Measurements from ENCODE around the gene HADHB. TPM values are rescaled to one million over a fixed set of nuclear protein-coding genes. Genes with fewer than 3 reads are reported as not detected.

Gene HADHB
- polyA plus RNA-seq = 100 to 1,000 TPM in 1 of 3 donors, 10 to 100 TPM in 2; 60.7 to 177 (median 90.5) TPM

- WGBS, 3 donors = 0 to 1% (median 0%) methylated on average over 62 to 63 of the region's 63 CpGs
- H3K27ac ChIP-seq (ENCODE audit: low read depth, low read length) = peak within 1 kb of the TSS; percentile 99
These were observed at the start of gene HADHB, which contains the start of gene HADHA for GRCh38 chr2:26244309-26245230. HADHB (plus strand) TSS chr2:26244939; CDS start chr2:26254255, 9,316 bp downstream. HADHA (minus strand) TSS chr2:26244632; CDS start chr2:26244596, 36 bp downstream.

DNA sequence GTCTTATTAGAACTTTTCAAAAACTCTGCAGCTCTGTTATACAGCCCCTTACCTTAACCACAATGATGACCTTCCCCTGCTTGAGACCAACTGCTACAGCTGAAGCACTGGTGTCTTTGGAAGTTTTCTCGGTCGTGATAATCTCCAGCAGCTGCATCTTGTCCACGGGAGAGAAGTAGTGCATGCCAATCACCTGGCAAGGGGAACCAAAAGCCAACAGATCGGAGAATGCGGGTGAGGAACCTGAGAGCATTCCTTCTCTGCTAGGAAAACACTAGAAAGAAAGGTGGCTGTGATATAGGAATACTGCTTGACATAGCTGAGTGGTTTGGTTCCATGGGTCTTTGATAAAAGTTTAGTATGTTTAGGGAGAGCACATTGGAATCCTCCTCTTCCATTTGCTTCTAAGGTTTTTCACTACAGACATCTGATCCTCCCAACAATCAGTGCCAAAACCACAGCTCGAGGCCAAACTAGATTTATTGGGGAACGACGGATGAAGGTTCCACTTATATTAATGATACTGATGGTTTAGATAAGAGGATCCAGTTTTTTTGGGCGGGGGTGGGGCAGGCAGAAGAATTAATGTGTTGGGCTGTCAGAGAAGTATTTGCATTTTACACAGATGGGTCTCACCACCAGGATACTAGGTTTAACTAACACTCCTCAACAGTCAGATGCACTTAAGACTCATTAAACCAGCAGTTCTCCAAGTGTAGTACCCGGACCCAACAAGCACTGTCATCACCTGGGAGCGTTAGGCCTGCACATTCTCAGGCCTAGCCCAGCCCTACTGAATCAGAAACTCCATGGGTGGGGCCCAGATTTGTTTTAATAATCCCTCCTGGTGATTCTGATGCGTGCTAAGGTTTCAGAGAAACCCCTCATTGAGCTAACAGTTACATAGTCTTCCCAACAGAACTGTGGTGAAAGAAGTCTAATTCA, 49.4 kb upstream of the HADHB start:
- 69 to 81% (median 74%) methylated on average over 12 of the region's 12 CpGs for WGBS, 3 donors

GRCh38 chr2:26196683-26197418, 47.9 kb upstream of the HADHB start:
- H3K27ac ChIP-seq (ENCODE audit: low read depth, low read length) = no peak overlapping the region
- WGBS, 3 donors = 76 to 85% (median 80%) methylated on average over 9 of the region's 9 CpGs

More for the DNA sequence above, 49.4 kb upstream of the HADHB start:
- no peak overlapping the region for H3K27ac ChIP-seq (ENCODE audit: low read depth, low read length)

- 90 to 94% (median 92%) methylated on average over 4 of the region's 4 CpGs for WGBS, 3 donors
- no peak overlapping the region for H3K27ac ChIP-seq (ENCODE audit: low read depth, low read length)
These were observed 47.2 kb upstream of the HADHB start for GRCh38 chr2:26197516-26197915.

- no peak overlapping the region for H3K27ac ChIP-seq (ENCODE audit: low read depth, low read length)
- 54 to 76% (median 69%) methylated on average over 1 of the region's 1 CpG for WGBS, 3 donors
These were observed 41.7 kb upstream of the HADHB start for GRCh38 chr2:26202981-26203490.

GRCh38 chr2:26203906-26204305, 40.8 kb upstream of the HADHB start:
- H3K27ac ChIP-seq (ENCODE audit: low read depth, low read length) = no peak overlapping the region
- 88 to 94% (median 93%) methylated on average over 7 of the region's 7 CpGs for WGBS, 3 donors

DNA sequence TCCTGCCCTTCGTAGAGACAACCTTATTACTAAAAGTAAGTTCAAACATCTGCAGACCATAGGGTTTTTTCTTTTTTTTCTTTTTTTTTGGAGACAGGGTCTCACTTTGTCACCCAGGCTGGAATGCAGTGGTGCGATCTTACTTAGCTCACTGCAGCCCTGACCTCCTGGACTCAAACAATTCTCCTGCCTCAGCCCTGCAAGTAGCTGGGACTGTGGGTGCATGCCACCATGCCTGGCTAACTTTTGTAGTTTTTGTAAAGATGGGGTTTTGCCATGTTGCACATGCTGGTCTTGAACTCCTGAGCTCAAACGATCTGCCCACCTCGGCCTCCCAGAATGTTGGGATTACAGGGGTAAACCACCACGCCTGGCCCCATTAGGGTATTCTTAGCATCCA, 32.7 kb upstream of the HADHB start:
- H3K27ac ChIP-seq (ENCODE audit: low read depth, low read length) = no peak overlapping the region
- 92 to 97% (median 96%) methylated on average over 5 of the region's 5 CpGs for WGBS, 3 donors

DNA sequence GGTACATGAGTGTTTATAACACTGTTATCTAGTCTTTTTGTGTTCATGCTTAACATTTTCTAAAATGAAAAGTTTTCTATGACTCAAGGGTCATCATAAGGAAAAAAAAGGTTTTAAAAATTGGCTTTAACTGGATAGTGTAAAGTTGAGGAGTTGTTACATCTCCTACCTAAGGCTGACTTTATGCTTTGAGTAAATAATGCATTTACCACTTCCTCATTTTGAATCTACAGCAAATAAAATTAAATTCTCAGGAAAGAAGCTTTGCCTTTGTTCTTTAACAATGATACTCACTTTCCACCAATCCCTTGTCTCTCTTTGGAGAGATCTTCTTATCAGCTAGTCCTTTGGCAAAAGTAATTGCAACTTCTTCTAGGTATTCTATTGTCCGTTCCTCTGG, 30.0 kb upstream of the HADHB start:
- 88 to 94% (median 93%) methylated on average over 1 of the region's 1 CpG for WGBS, 3 donors
- no peak overlapping the region for H3K27ac ChIP-seq (ENCODE audit: low read depth, low read length)

- 100% methylated on average over 1 of the region's 1 CpG for WGBS, 3 donors
- no peak overlapping the region for H3K27ac ChIP-seq (ENCODE audit: low read depth, low read length)
These were observed 28.9 kb upstream of the HADHB start for GRCh38 chr2:26215833-26216232.

GRCh38 chr2:26216587-26216986, 28.2 kb upstream of the HADHB start:
- no peak overlapping the region for H3K27ac ChIP-seq (ENCODE audit: low read depth, low read length)
- WGBS, 3 donors = 95 to 98% (median 96%) methylated on average over 4 of the region's 4 CpGs

GRCh38 chr2:26217720-26218119, 27.0 kb upstream of the HADHB start:
- WGBS, 3 donors = 82 to 83% (median 82%) methylated on average over 6 of the region's 6 CpGs
- H3K27ac ChIP-seq (ENCODE audit: low read depth, low read length) = no peak overlapping the region

DNA sequence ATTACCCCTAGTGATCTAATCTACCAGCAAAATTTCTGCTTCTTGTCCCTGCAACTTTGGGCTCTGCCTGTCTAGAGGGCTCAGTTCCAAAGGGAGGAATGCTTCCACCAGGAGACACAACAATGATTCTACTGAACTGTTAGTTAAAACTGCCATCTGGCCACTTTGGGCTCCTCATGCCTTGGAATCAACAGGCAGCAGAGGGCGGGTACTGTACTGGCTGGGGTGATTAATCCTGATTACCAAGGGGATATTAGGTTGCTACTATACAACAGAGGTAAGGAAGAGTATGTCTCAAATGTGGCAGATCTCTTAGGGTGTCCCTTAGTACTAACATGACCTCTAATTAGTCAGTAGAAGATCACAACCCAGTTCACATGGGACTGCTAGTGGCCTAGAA, 21.7 kb upstream of the HADHB start:
- no peak overlapping the region for H3K27ac ChIP-seq (ENCODE audit: low read depth, low read length)
- 90 to 100% (median 96%) methylated on average over 1 of the region's 1 CpG for WGBS, 3 donors

- WGBS, 3 donors = 72 to 98% (median 93%) methylated on average over 2 of the region's 2 CpGs
- H3K27ac ChIP-seq (ENCODE audit: low read depth, low read length) = no peak overlapping the region
These were observed 20.6 kb upstream of the HADHB start for GRCh38 chr2:26224095-26224494.

GRCh38 chr2:26229595-26229994, 15.1 kb upstream of the HADHB start:
- no peak overlapping the region for H3K27ac ChIP-seq (ENCODE audit: low read depth, low read length)
- 96 to 98% (median 97%) methylated on average over 3 of the region's 3 CpGs for WGBS, 3 donors

DNA sequence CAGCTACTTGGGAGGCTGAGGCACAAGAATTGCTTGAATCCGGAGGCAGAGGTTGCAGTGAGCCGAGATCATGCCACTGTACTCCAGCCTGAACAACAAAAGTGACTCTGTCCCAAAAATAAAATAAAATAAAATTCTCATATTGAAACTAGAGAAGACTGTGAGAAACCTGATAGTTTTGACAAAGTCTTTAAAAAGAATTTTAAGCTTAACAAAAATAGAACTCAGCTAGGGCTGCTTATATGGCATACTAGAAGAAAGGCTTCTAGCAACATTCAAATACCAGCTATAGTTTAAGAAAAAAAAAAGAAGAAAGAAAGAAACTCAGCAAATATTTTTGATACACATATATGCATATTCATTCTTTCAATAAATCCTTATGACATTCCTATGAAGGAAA, 13.9 kb upstream of the HADHB start:
- 98 to 100% (median 98%) methylated on average over 2 of the region's 2 CpGs for WGBS, 3 donors
- H3K27ac ChIP-seq (ENCODE audit: low read depth, low read length) = no peak overlapping the region

DNA sequence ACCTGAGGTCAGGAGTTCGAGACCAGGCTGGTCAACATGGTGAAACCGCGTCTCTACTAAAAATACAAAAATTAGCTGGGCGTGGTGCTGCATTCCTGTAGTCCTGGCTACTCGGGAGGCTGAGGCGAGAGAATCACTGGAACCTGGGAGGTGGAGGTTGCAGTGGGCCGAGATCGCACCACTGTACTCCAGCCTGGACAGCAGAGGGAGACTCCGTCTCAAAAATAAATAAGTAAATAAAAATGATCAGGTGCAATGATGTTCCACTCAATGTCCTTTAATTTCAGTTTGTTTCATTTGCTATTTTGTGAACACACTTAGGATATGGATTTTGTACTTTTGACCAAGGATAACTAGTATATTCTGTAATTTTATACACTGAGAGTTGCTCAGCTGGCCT, 9.7 kb upstream of the HADHB start:
- H3K27ac ChIP-seq (ENCODE audit: low read depth, low read length) = no peak overlapping the region
- 91 to 95% (median 91%) methylated on average over 9 of the region's 9 CpGs for WGBS, 3 donors

DNA sequence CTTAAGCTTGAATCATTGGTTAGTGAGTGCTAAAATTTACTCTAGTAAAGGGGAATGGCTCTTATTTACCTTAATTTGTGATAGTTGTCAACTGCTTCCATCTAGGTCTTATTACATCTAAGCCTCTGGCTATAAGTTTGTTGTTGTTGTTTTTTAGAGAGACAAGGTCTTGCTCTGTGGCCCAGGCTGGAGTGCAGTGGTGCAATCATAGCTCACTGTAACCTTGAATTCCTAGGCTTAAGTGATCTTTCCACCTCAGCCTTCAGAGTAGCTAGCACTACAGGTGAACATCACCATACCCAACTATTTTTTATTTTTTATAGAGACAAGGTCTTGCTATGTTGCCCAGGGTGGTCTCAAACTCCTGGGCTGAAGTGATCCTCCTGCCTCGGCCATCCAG, 6.9 kb upstream of the HADHB start:
- 86 to 96% (median 96%) methylated on average over 1 of the region's 1 CpG for WGBS, 3 donors
- no peak overlapping the region for H3K27ac ChIP-seq (ENCODE audit: low read depth, low read length)

DNA sequence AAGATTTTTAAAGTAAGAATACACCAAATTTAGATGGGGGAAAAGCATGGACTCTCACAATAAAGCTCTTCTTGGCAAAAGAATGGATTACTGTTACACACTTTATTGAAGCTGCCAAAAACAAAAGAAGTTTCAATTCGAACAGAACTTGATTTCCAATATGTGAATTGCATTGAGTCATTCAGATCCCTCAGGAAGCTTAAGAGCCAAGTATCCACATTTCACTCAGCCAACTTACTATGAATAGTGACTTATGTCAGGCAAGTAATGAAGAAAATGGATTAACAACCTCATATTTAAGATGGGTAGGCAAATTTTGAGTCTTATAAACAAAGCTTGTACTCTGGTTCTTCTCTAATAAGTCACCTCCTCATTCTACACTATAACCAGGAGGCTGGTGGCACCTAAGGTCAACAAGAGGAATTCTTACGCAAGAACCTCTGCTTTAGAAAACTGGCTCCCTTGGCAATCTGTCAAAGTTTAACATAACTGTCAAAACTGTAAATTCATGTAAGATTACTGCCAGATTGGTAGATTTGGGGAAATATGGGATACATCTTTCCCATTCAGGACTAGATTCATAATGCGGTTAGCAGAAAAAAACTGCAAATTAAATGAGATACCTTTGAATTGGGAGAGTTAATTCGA, 6.3 kb upstream of the HADHB start:
- WGBS, 3 donors = 60 to 72% (median 69%) methylated on average over 4 of the region's 4 CpGs
- no peak overlapping the region for H3K27ac ChIP-seq (ENCODE audit: low read depth, low read length)
